K562 (cell line): ENCODE data around the gene APPL2. TPM values are rescaled to one million over a fixed set of nuclear protein-coding genes. Genes with fewer than 3 reads are reported as not detected.

Source experiments
- ATAC-seq: fragments of 200-7000 bp; cut with Tn5 transposase; 3 replicates; pipeline ENCODE4 v1.9.1; 2020; ENCODE audit warnings: moderate library complexity
- BruUV-seq: library from RNA; stranded (reverse); fragments of 400-500 nt; replicated peaks from 2 replicates; lab custom pipeline; 2021; lab: Mats Ljungman, UMichigan
- CTCF ChIA-PET: fragments of 300-600 bp; formaldehyde crosslinking; extraction: SDS; loops from one replicate; lab custom pipeline; 2021; ENCODE audit warnings: low intra/inter-chr PET ratio; lab: Yijun Ruan, JAX
- POLR2A ChIA-PET: fragments of 300-600, 350-650 bp; sonication (Branson Sonifier 250); formaldehyde crosslinking; extraction: SDS; loops from one replicate; lab custom pipeline; 2021; ENCODE audit warnings: antibody characterized with exemption, inconsistent platforms; lab: Yijun Ruan, JAX
- DNase-seq, 4 experiments: peaks; one replicate each; pipeline versions ENCODE4 v3.0.0 to v3.0.0-alpha.2; 2011 to 2018; ENCODE audit warnings: low spot score in 3 of 4, mixed read lengths in 3 of 4; ENCODE audit errors: extremely low read depth in 1 of 4
- FAIRE-seq: peaks from 2 replicates; lab custom pipeline; 2011; peaks lifted over from hg19 to GRCh38; lab: Jason Lieb, UNC
- H2AFZ ChIP-seq: 2 replicates; pipeline ENCODE4 v1.6.0; 2011; ENCODE audit warnings: low read depth, low read length, control low read depth, inconsistent platforms
- H3K27ac ChIP-seq: fragments of 200-600 bp; 3 replicates; pipeline ENCODE4 v1.8.0; 2011; ENCODE audit warnings: low read depth, mild to moderate bottlenecking, control low read depth, inconsistent platforms, low read length, moderate library complexity, mixed read lengths; ENCODE audit errors: extremely low read depth
- H3K27me3 ChIP-seq, 2 experiments: fragments of 300-600 bp in 1 of 2; 2 replicates in 1 of 2; 3 replicates in 1 of 2; pipeline versions ENCODE4 v1.6.0 to v1.8.0; 2011; ENCODE audit warnings: inconsistent platforms in 2 of 2, low read length in 2 of 2, mild to moderate bottlenecking in 1 of 2, mixed read lengths in 1 of 2, moderate library complexity in 1 of 2; ENCODE audit not compliant: control insufficient read depth in 2 of 2, insufficient read depth in 2 of 2
- H3K36me3 ChIP-seq: fragments of 300-600 bp; 3 replicates; pipeline ENCODE4 v1.8.0; 2011; ENCODE audit warnings: mild to moderate bottlenecking, low read length, inconsistent platforms; ENCODE audit not compliant: control insufficient read depth, insufficient read depth
- H3K4me1 ChIP-seq, 2 experiments: fragments of 200-600 bp in 1 of 2; replicated peaks in 1 of 2; 2 replicates in 1 of 2; 3 replicates in 1 of 2; pipeline versions ENCODE4 v1.5.1 to v1.8.0; 2011; ENCODE audit warnings: inconsistent platforms in 2 of 2, low read length in 2 of 2, mild to moderate bottlenecking in 1 of 2, mixed read lengths in 1 of 2, moderate library complexity in 1 of 2; ENCODE audit not compliant: control insufficient read depth in 2 of 2, insufficient read depth in 2 of 2
- H3K4me2 ChIP-seq: 2 replicates; pipeline ENCODE4 v1.6.1; 2011; ENCODE audit warnings: low read length, control low read depth, inconsistent platforms, mixed read lengths; ENCODE audit not compliant: insufficient read depth
- H3K4me3 ChIP-seq: fragments of 200-600 bp; sonication (generic), shearing (Covaris generic); 2 replicates; pipeline ENCODE4 v1.5.1; 2016; ENCODE audit warnings: control low read depth, inconsistent platforms
- H3K79me2 ChIP-seq: fragments of 200-600 bp; 3 replicates; pipeline ENCODE4 v1.8.0; 2011; ENCODE audit warnings: low read length, inconsistent platforms; ENCODE audit not compliant: control insufficient read depth, insufficient read depth
- H3K9ac ChIP-seq, 2 experiments: 2 replicates each; pipeline versions ENCODE4 v1.6.0 to v1.6.1; 2011; ENCODE audit warnings: low read depth in 2 of 2, low read length in 2 of 2, control low read depth in 1 of 2, inconsistent platforms in 1 of 2, mild to moderate bottlenecking in 1 of 2, mixed read lengths in 1 of 2; ENCODE audit not compliant: insufficient read depth in 1 of 2
- H3K9me1 ChIP-seq: one replicate; pipeline ENCODE4 v1.6.0; 2011; ENCODE audit warnings: inconsistent platforms, mild to moderate bottlenecking, low read length, moderate library complexity; ENCODE audit not compliant: control insufficient read depth, insufficient read depth
- H3K9me3 ChIP-seq: replicated peaks from 2 replicates; pipeline ENCODE4 v1.5.1; 2011; ENCODE audit warnings: low read depth, low read length, inconsistent platforms; ENCODE audit not compliant: control insufficient read depth, insufficient read depth
- H4K20me1 ChIP-seq: replicated peaks from 2 replicates; pipeline ENCODE4 v1.6.1; 2011; ENCODE audit warnings: low read length, inconsistent platforms, mixed read lengths; ENCODE audit not compliant: control insufficient read depth, insufficient read depth
- E2F3 ChIP-seq: fragments of 250-450 bp; sonication (Bioruptor Pico); IDR thresholded peaks from 2 replicates; pipeline ENCODE4 v1.4.0; 2020; ENCODE audit warnings: mild to moderate bottlenecking
- ETS2 ChIP-seq: IDR thresholded peaks from 2 replicates; pipeline ENCODE4 v1.6.1; 2016; ENCODE audit warnings: borderline replicate concordance, missing genetic modification characterization, mild to moderate bottlenecking, moderate library complexity, missing compliant biosample characterization; ENCODE audit not compliant: poor library complexity, severe bottlenecking
- HLTF ChIP-seq: fragments of 450-650 bp; IDR thresholded peaks from 2 replicates; pipeline ENCODE4 v1.6.1; 2016
- MECOM ChIP-seq: fragments of 250-450 bp; sonication (Bioruptor Pico); IDR thresholded peaks from 2 replicates; pipeline ENCODE4 v1.8.0; 2022; ENCODE audit warnings: inconsistent platforms
- NR1H2 ChIP-seq: sonication (generic); formaldehyde crosslinking; IDR thresholded peaks from 2 replicates; pipeline ENCODE4 v1.4.0; 2020; ENCODE audit warnings: mild to moderate bottlenecking, missing genetic modification reagents
- SRSF9 ChIP-seq: fragments of 200-400 bp; formaldehyde crosslinking; IDR thresholded peaks from 2 replicates; pipeline ENCODE4 v1.6.1; 2017; ENCODE audit warnings: low read depth, low read length, borderline replicate concordance
- TOE1 ChIP-seq, 2 experiments: fragments of 450-650 bp in 1 of 2; sonication (generic) in 1 of 2; formaldehyde crosslinking in 1 of 2; IDR thresholded peaks; 2 replicates each; pipeline versions ENCODE4 v1.7.1 to v1.8.0; 2016 to 2022; ENCODE audit warnings: borderline replicate concordance in 2 of 2, mild to moderate bottlenecking in 2 of 2, antibody characterized with exemption in 1 of 2, inconsistent platforms in 1 of 2, low read depth in 1 of 2, missing genetic modification reagents in 1 of 2, moderate library complexity in 1 of 2
- ZNF507 ChIP-seq: conservative IDR thresholded peaks from 2 replicates; pipeline ENCODE4 v1.6.1; 2017; ENCODE audit warnings: missing genetic modification characterization, missing compliant biosample characterization
- WGBS: fragments of 100-300 bp; shearing (Covaris generic); methylation state at CpG from one replicate; pipeline ENCODE4 v1.1.6; 2016; ENCODE audit warnings: low coverage, mixed read lengths; ENCODE audit not compliant: insufficient coverage; ENCODE audit errors: missing lambda C conversion rate; 5-methylcytosine and 5-hydroxymethylcytosine counted together
- in situ Hi-C: fragments of 300-500 bp; cut with MboI; formaldehyde crosslinking; loops from 4 replicates; pipeline ENCODE4 v1.15.0; 2018; ENCODE audit warnings: inconsistent platforms, mixed read lengths
- intact Hi-C: fragments of 100-400 bp; cut with micrococcal nuclease; formaldehyde crosslinking; loops from 2 replicates; pipeline ENCODE4 v1.14.2; 2022
- polyA plus RNA-seq, 8 experiments: library from polyadenylated mRNA; depleted of rRNA in 4 of 8; stranded (reverse) in 5 of 8; unstranded in 3 of 8; fragments of >200 nt; fragmentation: Nextera tagmentation in 2 of 8; fragmentation: Illumina TruSeq in 1 of 8; extraction: Ambion mirVana in 2 of 8; extraction: Trizol in 1 of 8; gene quantifications; 2 replicates each; pipeline versions ENCODE4 v1.2.1 to v1.2.3, GENCODE V29; 2011 to 2014; ENCODE audit warnings: inconsistent platforms in 1 of 8, missing spikeins in 1 of 8
- total RNA-seq, 7 experiments: library from RNA; depleted of rRNA in 6 of 7; stranded (reverse); fragments of >200 nt in 6 of 7; fragmentation: Illumina TruSeq in 2 of 7; extraction: Trizol in 2 of 7; gene quantifications; 2 replicates each; pipeline versions ENCODE4 v1.2.1 to v1.2.3, GENCODE V29; 2011 to 2021; ENCODE audit warnings: low replicate concordance in 1 of 7
- TF ChIP-seq, protein P1 (sequence below): fragments of 250-450 bp; sonication (Bioruptor Pico); IDR thresholded peaks from 2 replicates; pipeline ENCODE4 v1.8.0; 2021; ENCODE audit warnings: mild to moderate bottlenecking, moderate library complexity

Gene APPL2
- total and polyA plus RNA-seq, 9 of the 15 experiments (the other 6 are each of a cell fraction or from before 2014, with no cell fraction given), result 2.1 to 14.4 (median 8.2) TPM

DNA sequence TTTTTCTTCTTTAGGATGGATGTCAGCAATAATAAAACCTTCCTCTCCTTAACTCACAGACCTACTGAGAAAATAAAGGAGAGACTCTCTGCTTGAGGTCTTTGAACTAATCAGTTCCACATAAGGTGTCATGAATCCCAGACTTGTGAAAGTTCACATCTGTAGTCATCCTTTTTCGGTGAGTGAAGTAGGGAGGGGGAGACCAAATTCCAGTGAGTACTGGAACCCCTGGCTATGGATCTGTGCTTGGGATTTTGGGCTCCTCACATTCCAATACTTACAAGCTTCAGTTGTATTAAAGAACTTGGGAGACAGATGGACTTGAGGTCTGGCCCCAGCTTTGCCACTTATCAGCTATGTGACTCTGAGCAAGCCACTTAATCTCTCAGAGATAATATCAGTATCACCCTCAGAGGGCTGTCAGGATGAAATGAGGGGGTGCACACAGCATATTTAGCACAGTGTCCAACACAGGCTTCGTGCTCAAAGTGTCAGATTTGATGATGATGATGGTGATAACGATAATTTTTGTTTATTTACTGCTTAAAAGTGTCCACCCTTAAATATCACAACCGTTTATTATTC, 34.8 kb upstream of the APPL2 start (continued):
- TF ChIP-seq TOE1 (IDR thresholded peaks at IDR 0.05; ENCODE audit: borderline replicate concordance), result no peak
- TF ChIP-seq TOE1 (CRISPR knock-in tag; IDR thresholded peaks at IDR 0.05; ENCODE audit: borderline replicate concordance, low read depth), result no peak
- TF ChIP-seq E2F3 (CRISPR knock-in tag), result no peak
- TF ChIP-seq, protein P1, sequence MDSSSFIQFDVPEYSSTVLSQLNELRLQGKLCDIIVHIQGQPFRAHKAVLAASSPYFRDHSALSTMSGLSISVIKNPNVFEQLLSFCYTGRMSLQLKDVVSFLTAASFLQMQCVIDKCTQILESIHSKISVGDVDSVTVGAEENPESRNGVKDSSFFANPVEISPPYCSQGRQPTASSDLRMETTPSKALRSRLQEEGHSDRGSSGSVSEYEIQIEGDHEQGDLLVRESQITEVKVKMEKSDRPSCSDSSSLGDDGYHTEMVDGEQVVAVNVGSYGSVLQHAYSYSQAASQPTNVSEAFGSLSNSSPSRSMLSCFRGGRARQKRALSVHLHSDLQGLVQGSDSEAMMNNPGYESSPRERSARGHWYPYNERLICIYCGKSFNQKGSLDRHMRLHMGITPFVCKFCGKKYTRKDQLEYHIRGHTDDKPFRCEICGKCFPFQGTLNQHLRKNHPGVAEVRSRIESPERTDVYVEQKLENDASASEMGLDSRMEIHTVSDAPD (CRISPR knock-in tag), result no peak

DNA sequence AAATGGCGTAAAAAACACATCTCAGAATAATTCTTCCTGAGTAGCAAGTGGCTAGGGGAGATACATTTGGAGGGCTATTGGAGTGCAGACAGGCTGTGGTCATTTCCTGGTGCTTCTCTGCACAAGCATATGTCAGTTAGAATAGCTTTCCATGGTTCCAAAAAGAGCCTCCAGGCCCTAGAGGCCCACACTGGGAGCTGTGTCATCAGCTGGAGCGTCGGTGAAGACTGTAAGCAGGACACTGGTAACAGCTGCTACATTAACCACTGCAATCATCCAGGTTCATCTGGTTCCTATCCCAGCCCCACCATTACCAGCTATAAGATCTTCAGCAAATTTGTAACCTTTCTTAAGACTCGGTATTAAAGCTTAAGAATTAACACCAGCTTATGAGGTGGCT, 31.7 kb upstream of the APPL2 start:
- Histone ChIP-seq H4K20me1 (no peaks in the 10 kb centered on the region), H3K27me3 (peaks cover 10 to 17% of the 10 kb centered on the region in 2 experiments; a peak in 3 of 5 replicates), H3K9ac (no peak overlapping the region), H3K4me3 (no peak overlapping the region), H3K4me2 (no peak overlapping the region), H3K4me1 (no peaks in the 10 kb centered on the region), H3K79me2 (no peaks in the 10 kb centered on the region), H3K27ac (no peak overlapping the region), H3K36me3 (no peaks in the 10 kb centered on the region), H3K9me1 (no peaks in the 10 kb centered on the region), H2AFZ (no peak overlapping the region), H3K9me3 (no peaks in the 10 kb centered on the region)
- intact Hi-C loops (no loop called here), in situ Hi-C loops (no loop called here)
- FAIRE-seq (no peak), DNase-seq (peak in 1 of 4 experiments; percentile 1), ATAC-seq (no peak)
- TF ChIP-seq ETS2 (tag) (no peak), HLTF (no peak), ZNF507 (tag) (no peak), NR1H2 (CRISPR knock-in tag) (no peak), SRSF9 (no peak), MECOM (CRISPR knock-in tag) (no peak)
- POLR2A ChIA-PET, result no interaction called here
- BruUV-seq, result no TSS peak
- WGBS, result 1% methylated on average over 4 of the region's 4 CpGs
- CTCF ChIA-PET, result no interaction called here
